Loucy (cell line): ENCODE data around the gene C12orf75.

Source experiments
- H2AFZ ChIP-seq: fragments of 200-600 bp; sonication (generic); 2 replicates; pipeline ENCODE4 v1.6.0; 2016; ENCODE audit warnings: antibody characterized with exemption, mild to moderate bottlenecking, low read length, moderate library complexity
- H3F3A ChIP-seq: fragments of 200-600 bp; 2 replicates; pipeline ENCODE4 v1.6.0; 2016; ENCODE audit warnings: antibody characterized with exemption, low read depth, mild to moderate bottlenecking
- H3K27me3 ChIP-seq: fragments of 200-600 bp; sonication (generic); 2 replicates; pipeline ENCODE4 v1.6.1; 2014; ENCODE audit warnings: low read length, mild to moderate bottlenecking; ENCODE audit not compliant: insufficient read depth, poor library complexity, severe bottlenecking
- H3K36me3 ChIP-seq: fragments of 200-600 bp; sonication (generic); 2 replicates; pipeline ENCODE4 v1.6.1; 2016; ENCODE audit warnings: low read length; ENCODE audit not compliant: insufficient read depth
- H3K4me1 ChIP-seq: fragments of 200-600 bp; sonication (generic); 2 replicates; pipeline ENCODE4 v1.5.1; 2014; ENCODE audit warnings: low read length, mild to moderate bottlenecking; ENCODE audit not compliant: insufficient read depth, poor library complexity, severe bottlenecking
- H3K4me2 ChIP-seq: fragments of 200-600 bp; sonication (generic); 2 replicates; pipeline ENCODE4 v1.6.0; 2014; ENCODE audit warnings: antibody characterized with exemption, low read length, low read depth, mild to moderate bottlenecking; ENCODE audit not compliant: poor library complexity, severe bottlenecking
- H3K4me3 ChIP-seq: fragments of 200-600 bp; sonication (generic); 2 replicates; pipeline ENCODE4 v1.5.1; 2014; ENCODE audit warnings: low read length, mild to moderate bottlenecking, mixed read lengths; ENCODE audit not compliant: poor library complexity, severe bottlenecking
- H3K79me2 ChIP-seq: fragments of 200-600 bp; sonication (generic); 2 replicates; pipeline ENCODE4 v1.6.1; 2014; ENCODE audit warnings: low read length; ENCODE audit not compliant: insufficient read depth
- H3K9ac ChIP-seq: fragments of 200-600 bp; sonication (generic); 2 replicates; pipeline ENCODE4 v1.6.0; 2014; ENCODE audit warnings: mild to moderate bottlenecking, low read depth, low read length, moderate library complexity; ENCODE audit not compliant: poor library complexity, severe bottlenecking
- H3K9me2 ChIP-seq: fragments of 200-600 bp; sonication (generic); replicated peaks from 2 replicates; pipeline ENCODE4 v1.6.1; 2016; ENCODE audit warnings: low read depth, low read length, mixed read lengths
- H3K9me3 ChIP-seq: fragments of 200-600 bp; sonication (generic); 2 replicates; pipeline ENCODE4 v1.6.1; 2014; ENCODE audit warnings: mild to moderate bottlenecking, antibody characterized with exemption, low read length, low read depth; ENCODE audit not compliant: insufficient read depth
- H4K20me1 ChIP-seq: fragments of 200-600 bp; sonication (generic); 2 replicates; pipeline ENCODE4 v1.6.0; 2014; ENCODE audit warnings: antibody characterized with exemption, low read length, mild to moderate bottlenecking; ENCODE audit not compliant: insufficient read depth, poor library complexity, severe bottlenecking
- CTCF ChIP-seq: fragments of 200-600 bp; sonication (generic); conservative IDR thresholded peaks from 2 replicates; pipeline ENCODE4 v1.5.1; 2014; ENCODE audit warnings: mild to moderate bottlenecking, antibody characterized with exemption, low read length
- EZH2phosphoT487 ChIP-seq: fragments of 200-600 bp; IDR thresholded peaks from 2 replicates; pipeline ENCODE4 v1.6.1; 2018; ENCODE audit warnings: antibody characterized with exemption, mild to moderate bottlenecking, moderate library complexity, borderline replicate concordance

The C12orf75 gene

GRCh38 chr12:105368047-105368646 lies 37.7 kb downstream of the C12orf75 start:
- H3K9ac ChIP-seq, result no peak overlapping the region
- peaks cover 75% of the 10 kb centered on the region for H3K36me3 ChIP-seq
- H3K4me1 ChIP-seq, result peaks cover 4% of the 10 kb centered on the region
- H2AFZ ChIP-seq, result no peak overlapping the region
- no peak overlapping the region for H3K4me2 ChIP-seq
- no peaks in the 10 kb centered on the region for H3K9me3 ChIP-seq
- peaks cover 9% of the 10 kb centered on the region for H4K20me1 ChIP-seq
- H3K4me3 ChIP-seq, result no peak overlapping the region
- H3K79me2 ChIP-seq, result peaks cover 43% of the 10 kb centered on the region
- H3F3A ChIP-seq, result no peaks in the 10 kb centered on the region
- H3K27me3 ChIP-seq, result no peaks in the 10 kb centered on the region
- TF ChIP-seq EZH2phosphoT487, result no peak
- TF ChIP-seq CTCF, result no peak
- H3K9me2 ChIP-seq, result no peaks in the 10 kb centered on the region

GRCh38 chr12:105369014-105369413 lies 38.5 kb downstream of the C12orf75 start:
- no peak overlapping the region for H3K4me3 ChIP-seq
- H3K27me3 ChIP-seq, result no peaks in the 10 kb centered on the region
- H4K20me1 ChIP-seq, result peaks cover 4% of the 10 kb centered on the region
- TF ChIP-seq CTCF, result no peak
- TF ChIP-seq EZH2phosphoT487, result no peak
- no peaks in the 10 kb centered on the region for H3K9me3 ChIP-seq
- peaks cover 4% of the 10 kb centered on the region for H3K4me1 ChIP-seq
- peaks cover 34% of the 10 kb centered on the region for H3K79me2 ChIP-seq
- H3K9ac ChIP-seq, result no peak overlapping the region
- H3F3A ChIP-seq, result no peaks in the 10 kb centered on the region
- peaks cover 84% of the 10 kb centered on the region for H3K36me3 ChIP-seq
- H2AFZ ChIP-seq, result no peak overlapping the region
- H3K9me2 ChIP-seq, result no peaks in the 10 kb centered on the region
- no peak overlapping the region for H3K4me2 ChIP-seq

- TF ChIP-seq CTCF (no peak), EZH2phosphoT487 (no peak)
- Histone ChIP-seq H3K79me2 (no peaks in the 10 kb centered on the region), H3F3A (no peaks in the 10 kb centered on the region), H3K4me3 (no peak overlapping the region), H2AFZ (no peak overlapping the region), H3K9me2 (no peaks in the 10 kb centered on the region), H4K20me1 (no peaks in the 10 kb centered on the region), H3K36me3 (peaks cover 47% of the 10 kb centered on the region), H3K4me1 (no peaks in the 10 kb centered on the region), H3K27me3 (no peaks in the 10 kb centered on the region), H3K9me3 (no peaks in the 10 kb centered on the region), H3K9ac (no peak overlapping the region), H3K4me2 (no peak overlapping the region)
Measured at GRCh38 chr12:105374303-105374702, 43.8 kb downstream of the C12orf75 start.
